GM19193 (cell line): Measurements from ENCODE around the gene ELMO1.

Experiments used
- POLR2A ChIP-seq: IDR thresholded peaks from 4 replicates; pipeline ENCODE4 v1.6.1; 2011; ENCODE audit not compliant: insufficient read depth, insufficient read length; ENCODE audit errors: extremely low read depth

The ELMO1 gene

DNA sequence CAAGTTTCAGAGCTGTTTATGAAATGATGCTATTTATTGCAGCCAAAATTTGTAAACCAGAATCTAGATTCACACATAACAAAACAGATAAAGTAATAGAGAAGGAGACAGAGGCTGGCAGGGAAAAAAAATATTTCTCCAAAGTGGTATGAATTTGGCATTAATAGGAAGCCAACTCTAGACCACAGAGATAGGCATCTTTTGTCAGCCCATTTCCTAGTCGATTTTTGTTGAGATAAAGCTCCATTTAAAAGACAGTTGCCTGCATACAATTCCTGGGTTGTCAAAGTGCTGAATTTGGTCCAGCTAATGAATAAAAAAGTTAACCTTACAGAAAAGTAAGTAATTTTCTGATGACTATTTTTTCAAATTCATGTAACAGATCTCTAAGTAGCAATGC, 219.3 kb downstream of the ELMO1 start:
- no peak for TF ChIP-seq POLR2A

DNA sequence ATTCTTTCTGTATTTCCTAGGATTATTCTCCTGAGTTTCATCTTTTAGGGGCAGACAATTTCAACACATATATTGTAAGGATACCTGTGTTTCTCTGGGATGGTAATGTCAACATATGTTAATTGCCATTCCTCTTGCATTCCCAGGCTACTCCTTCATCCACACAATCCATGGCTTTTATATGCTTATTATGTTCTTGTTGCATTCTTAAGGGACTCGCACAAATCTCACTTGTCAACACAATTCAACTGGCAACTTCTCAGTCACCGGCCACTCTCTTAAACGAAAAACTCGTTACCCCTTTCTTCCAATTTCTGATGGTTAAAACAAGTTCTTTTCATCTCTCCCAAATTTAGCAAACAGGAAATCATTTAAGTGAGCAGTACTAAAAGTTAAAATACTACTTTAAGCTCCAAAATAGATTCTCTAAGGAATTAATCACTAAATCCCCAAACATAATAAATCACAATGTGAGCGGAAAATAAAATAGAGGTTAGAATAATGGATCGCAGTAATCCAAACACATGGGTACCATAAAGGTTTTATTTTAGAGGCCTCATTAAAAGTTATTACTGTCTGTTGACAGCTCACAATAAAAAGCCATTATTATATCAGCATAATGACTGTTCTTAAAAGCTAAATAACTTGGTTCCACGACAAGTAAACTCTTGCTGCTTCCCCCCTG, 223.2 kb downstream of the ELMO1 start:
- no peak for TF ChIP-seq POLR2A

DNA sequence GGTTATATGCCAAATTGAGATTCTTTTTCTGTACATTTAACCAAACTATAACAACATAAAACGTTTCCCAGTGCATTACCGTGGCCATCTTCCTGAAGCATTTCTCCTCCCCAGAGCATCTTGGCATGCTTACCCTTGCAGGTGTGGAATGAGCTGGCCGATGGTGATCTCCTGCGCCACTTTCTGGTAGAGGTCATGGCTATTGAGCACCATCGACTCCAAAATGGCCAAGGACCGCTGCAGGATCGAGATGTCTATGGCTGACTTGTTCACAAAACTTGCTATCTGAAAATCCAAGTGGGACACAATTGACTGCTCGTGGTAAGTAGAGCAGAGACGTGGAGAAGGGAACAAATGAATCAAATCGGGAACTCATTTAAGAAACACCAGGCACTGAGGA, 223.9 kb downstream of the ELMO1 start:
- no peak for TF ChIP-seq POLR2A

DNA sequence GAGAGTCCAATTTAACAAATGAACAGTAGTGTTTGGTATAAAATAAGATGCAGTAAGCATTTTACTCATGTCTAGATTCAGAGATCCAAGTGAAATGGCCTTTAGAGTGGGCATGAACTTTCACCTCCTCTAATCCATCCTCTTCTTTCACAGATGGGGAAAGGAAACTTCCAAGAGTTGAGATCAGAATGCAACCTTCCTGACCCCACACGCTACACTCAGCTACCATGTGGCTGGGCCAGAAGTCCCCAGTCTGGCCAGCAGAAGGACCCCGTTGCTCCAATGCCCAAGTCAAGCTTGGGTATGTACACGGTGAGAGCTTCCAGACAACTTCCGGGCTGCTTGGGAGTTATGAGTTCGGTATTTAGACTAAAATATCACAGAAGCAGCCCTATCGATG, 228.0 kb downstream of the ELMO1 start:
- no peak for TF ChIP-seq POLR2A

DNA sequence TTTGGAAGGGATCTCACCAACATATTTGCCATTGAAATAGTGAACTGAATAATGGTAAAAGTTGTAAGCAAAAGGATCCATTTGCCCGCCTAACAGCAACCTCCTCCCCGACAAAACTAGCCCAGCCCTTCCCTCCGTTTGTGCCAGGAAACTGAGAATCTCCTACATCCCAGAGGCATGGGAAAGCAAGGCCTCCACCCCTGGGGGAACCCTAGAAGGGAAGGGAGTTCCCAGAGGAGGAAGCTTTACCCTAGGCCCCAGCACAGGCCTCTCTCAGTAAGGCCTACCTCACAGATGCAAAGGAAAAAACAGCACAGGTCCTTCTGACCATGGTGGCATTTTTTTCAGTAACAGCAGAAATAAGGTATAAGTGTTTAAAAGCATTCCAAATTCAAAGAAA, 229.7 kb downstream of the ELMO1 start:
- TF ChIP-seq POLR2A = no peak

- TF ChIP-seq POLR2A = no peak
Measured at GRCh38 chr7:37216923-37217322, 231.7 kb downstream of the ELMO1 start.

GRCh38 chr7:37216156-37216852, 232.4 kb downstream of the ELMO1 start:
- TF ChIP-seq POLR2A = no peak

GRCh38 chr7:37215290-37215923, 233.3 kb downstream of the ELMO1 start:
- TF ChIP-seq POLR2A = no peak

DNA sequence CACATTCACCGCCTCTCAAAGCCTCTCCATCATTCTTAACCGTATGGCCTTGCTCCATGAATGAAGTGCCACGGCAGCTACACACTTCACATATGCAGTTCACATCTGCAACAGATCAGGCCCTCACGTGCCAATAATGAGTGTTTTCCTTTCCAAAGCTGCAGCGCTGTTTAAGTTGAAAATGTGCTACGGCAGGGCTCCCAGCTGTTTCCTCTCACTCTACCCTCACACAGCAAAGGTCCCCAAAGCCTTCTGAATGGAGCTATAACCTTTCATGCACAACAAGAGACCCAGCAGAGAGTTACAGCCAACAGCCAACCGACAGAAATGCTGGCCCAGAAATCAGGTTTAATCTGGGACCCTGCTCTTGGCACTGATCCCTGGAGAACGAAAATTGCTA, 236.1 kb downstream of the ELMO1 start:
- TF ChIP-seq POLR2A = no peak

DNA sequence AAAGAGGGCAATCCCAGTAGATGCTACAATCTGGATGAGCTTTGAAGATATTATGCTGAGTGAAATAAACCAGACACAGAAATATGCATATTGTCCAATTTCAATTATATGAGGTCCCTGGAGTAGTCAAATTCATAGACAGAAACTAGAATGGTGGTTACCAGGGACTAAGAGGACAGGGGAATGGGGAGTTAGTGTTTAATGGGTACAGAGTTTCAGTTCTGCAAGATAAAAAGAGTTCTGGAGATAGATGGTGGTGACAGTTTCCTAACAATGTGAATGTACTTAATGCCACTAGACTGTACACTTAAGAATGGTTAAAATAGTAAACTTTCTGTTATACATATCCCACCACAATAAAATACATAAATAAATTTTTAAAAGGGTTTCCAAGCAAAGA, 236.6 kb downstream of the ELMO1 start:
- TF ChIP-seq POLR2A = no peak

DNA sequence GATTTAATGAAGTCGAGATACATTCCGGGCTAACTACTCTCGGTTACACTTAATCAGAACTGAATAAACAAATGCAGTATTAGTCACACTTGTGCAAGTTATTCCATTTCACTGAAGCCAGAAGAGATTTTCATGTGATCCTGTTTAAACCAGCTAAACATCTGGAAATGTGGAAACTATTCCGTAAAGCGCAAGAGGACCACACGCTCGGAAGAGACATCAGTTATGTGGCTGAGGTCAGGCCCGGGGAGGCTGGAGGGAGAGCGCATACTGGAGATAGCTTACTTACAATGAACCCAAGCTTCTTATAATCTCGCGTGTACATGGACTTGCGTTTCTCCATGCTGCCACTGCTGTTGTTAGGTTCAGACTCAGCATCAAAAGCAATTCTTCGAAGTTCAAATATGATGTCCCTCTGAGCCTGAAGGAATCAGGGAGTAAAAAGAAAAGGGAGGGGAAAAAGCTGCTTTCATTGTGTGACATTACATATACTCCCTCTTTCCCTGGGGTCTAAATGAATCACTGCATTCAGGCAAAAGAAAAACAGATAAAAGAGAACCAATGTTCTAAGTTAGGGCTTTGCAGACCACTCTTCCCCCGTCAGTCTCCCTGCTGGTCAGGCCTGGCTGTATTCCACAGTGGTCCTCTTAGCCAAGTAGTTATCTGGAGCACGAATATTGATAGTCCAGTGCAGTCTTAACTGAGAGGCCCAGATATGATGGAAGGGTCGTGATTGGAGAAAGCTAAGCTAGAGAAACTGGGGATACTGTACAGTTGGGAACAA, 237.4 kb downstream of the ELMO1 start:
- no peak for TF ChIP-seq POLR2A

- TF ChIP-seq POLR2A = no peak
Measured at GRCh38 chr7:37209195-37209594, 239.5 kb downstream of the ELMO1 start.

GRCh38 chr7:37208528-37208927, 240.1 kb downstream of the ELMO1 start:
- TF ChIP-seq POLR2A = no peak

- no peak for TF ChIP-seq POLR2A
Measured at GRCh38 chr7:37206192-37206591, 242.5 kb downstream of the ELMO1 start.

- no peak for TF ChIP-seq POLR2A
Measured at GRCh38 chr7:37205451-37205850, 243.2 kb downstream of the ELMO1 start.
